ENCODE measurements around the gene ZNF717.
"Not testable (repeated sequence)": the region's sequence is repeated elsewhere in the genome, so short reads cannot be mapped to it uniquely, and the experiment has no call there.

The ZNF717 gene

DNA sequence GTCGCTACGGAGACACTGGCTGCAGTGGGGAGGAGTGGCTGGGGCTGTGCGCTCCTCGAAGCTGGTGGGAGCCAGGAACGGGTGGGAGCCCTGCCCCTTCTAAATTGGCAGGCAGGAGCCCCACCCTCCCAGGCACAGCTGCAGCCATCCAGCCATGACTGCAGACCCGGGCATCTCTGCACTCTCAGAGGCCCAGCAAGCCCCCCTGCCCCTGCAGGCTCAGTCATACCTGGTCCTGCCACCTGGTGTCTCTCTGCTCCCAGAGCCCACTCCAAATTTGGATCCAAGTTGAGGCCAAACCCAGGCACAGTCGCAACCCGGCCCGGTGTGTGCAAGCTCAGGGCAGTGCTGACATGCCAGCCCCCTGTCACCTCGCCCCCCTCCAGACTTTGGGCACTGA, 13.7 kb downstream of the ZNF717 start:
- H3K23ac ChIP-seq (ENCODE audit: low read length); H2AFZ ChIP-seq (ENCODE audit: insufficient read depth, low read length, poor library complexity); DNase-seq; H2BK5ac ChIP-seq (ENCODE audit: low read depth, low read length, poor library complexity); H4K12ac ChIP-seq (ENCODE audit: low read depth, low read length); H2BK12ac ChIP-seq (ENCODE audit: low read length); H3K4me2 ChIP-seq (ENCODE audit: low read length); H4K91ac ChIP-seq (ENCODE audit: low read depth, low read length); H3K4me1 ChIP-seq (ENCODE audit: control insufficient read depth in 1 of 2, insufficient read depth in 2 of 2, low read length in 2 of 2); H3K9ac ChIP-seq (ENCODE audit: low read length); H3K4ac ChIP-seq (ENCODE audit: low read depth, low read length); H4K8ac ChIP-seq (ENCODE audit: low read depth, low read length); H3K4me3 ChIP-seq (ENCODE audit: low read depth, low read length); H2BK120ac ChIP-seq (ENCODE audit: insufficient read depth, low read length, poor library complexity); H3K79me2 ChIP-seq (ENCODE audit: control insufficient read depth, insufficient read depth, low read length, poor library complexity); H3K79me1 ChIP-seq (ENCODE audit: low read length); H3K14ac ChIP-seq (ENCODE audit: low read length); H3K27ac ChIP-seq (ENCODE audit: low read depth, low read length); H3K27me3 ChIP-seq (ENCODE audit: insufficient read depth, low read length); H2AK5ac ChIP-seq (ENCODE audit: low read length); H3K18ac ChIP-seq (ENCODE audit: low read length): not testable (repeated sequence)
- H3K9me3 ChIP-seq (ENCODE audit: insufficient read depth, low read depth, low read length), result peaks cover 18% of the 10 kb centered on the region
- no CpG with 5 or more reads among the region's 10 CpGs for WGBS (ENCODE audit: extremely low coverage, insufficient coverage, insufficient read length)
- H3K36me3 ChIP-seq (ENCODE audit: control insufficient read depth in 1 of 2, insufficient read depth in 2 of 2, low read length in 2 of 2), result peaks cover 9 to 21% of the 10 kb centered on the region in 2 experiments

- no CpG with 5 or more reads among the region's 7 CpGs for WGBS (ENCODE audit: extremely low coverage, insufficient coverage, insufficient read length)
- no peak overlapping the region for H3K4me3 ChIP-seq (ENCODE audit: low read depth, low read length)
- no peak overlapping the region for H2AFZ ChIP-seq (ENCODE audit: insufficient read depth, low read length, poor library complexity)
- H3K27me3 ChIP-seq (ENCODE audit: insufficient read depth, low read length), result no peaks in the 10 kb centered on the region
- no peak overlapping the region for H2BK120ac ChIP-seq (ENCODE audit: insufficient read depth, low read length, poor library complexity)
- DNase-seq, result no peak
- no peaks in the 10 kb centered on the region for H3K79me1 ChIP-seq (ENCODE audit: low read length)
- H3K36me3 ChIP-seq (ENCODE audit: control insufficient read depth in 1 of 2, insufficient read depth in 2 of 2, low read length in 2 of 2), result peaks cover 9 to 21% of the 10 kb centered on the region in 2 experiments
- no peak overlapping the region for H3K27ac ChIP-seq (ENCODE audit: low read depth, low read length)
- H3K18ac ChIP-seq (ENCODE audit: low read length), result no peak overlapping the region
- H2AK5ac ChIP-seq (ENCODE audit: low read length), result no peak overlapping the region
- no peak overlapping the region for H4K12ac ChIP-seq (ENCODE audit: low read depth, low read length)
- no peak overlapping the region for H3K23ac ChIP-seq (ENCODE audit: low read length)
- H3K4ac ChIP-seq (ENCODE audit: low read depth, low read length), result no peak overlapping the region
- H3K9me3 ChIP-seq (ENCODE audit: insufficient read depth, low read depth, low read length), result peaks cover 18% of the 10 kb centered on the region
- no peak overlapping the region for H3K14ac ChIP-seq (ENCODE audit: low read length)
- H2BK12ac ChIP-seq (ENCODE audit: low read length), result no peak overlapping the region
- H2BK5ac ChIP-seq (ENCODE audit: low read depth, low read length, poor library complexity), result no peak overlapping the region
- H3K9ac ChIP-seq (ENCODE audit: low read length), result no peak overlapping the region
- H3K4me1 ChIP-seq (ENCODE audit: control insufficient read depth in 1 of 2, insufficient read depth in 2 of 2, low read length in 2 of 2), result no peaks in the 10 kb centered on the region
- no peak overlapping the region for H4K8ac ChIP-seq (ENCODE audit: low read depth, low read length)
- no peak overlapping the region for H4K91ac ChIP-seq (ENCODE audit: low read depth, low read length)
- H3K4me2 ChIP-seq (ENCODE audit: low read length), result no peak overlapping the region
- H3K79me2 ChIP-seq (ENCODE audit: control insufficient read depth, insufficient read depth, low read length, poor library complexity), result no peaks in the 10 kb centered on the region
Observed at GRCh38 chr3:75768303-75769017, 16.9 kb downstream of the ZNF717 start.

DNA sequence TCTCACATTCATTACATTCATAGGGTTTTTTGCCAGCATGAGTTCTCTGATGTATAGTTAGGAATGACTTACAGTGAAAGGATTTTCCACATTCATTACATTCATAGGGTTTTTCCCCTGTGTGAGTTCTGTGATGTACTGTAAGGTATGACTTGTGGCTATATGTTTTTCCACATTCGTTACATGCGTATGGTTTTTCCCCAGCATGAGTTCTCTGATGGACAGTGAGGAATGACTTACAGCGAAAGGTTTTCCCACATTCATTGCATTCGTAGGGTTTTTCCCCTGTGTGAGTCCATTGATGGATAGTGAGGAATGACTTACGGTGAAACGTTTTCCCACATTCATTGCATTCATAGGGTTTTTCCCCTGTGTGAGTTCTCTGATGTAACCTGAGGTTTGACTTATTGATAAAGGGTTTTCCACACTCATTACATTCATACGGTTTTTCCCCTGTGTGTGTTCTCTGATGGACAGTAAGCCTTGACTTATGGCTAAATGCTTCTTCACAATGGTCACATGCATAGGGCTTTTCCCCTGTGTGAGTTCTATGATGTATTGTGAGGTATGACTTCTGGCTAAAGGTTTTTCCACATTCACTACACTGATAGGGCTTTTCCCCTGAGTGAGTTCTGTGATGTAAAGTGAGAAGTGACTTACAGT, 47.4 kb downstream of the ZNF717 start:
- Histone ChIP-seq H2BK5ac (ENCODE audit: low read depth, low read length, poor library complexity) (no peak overlapping the region), H2BK12ac (ENCODE audit: low read length) (no peak overlapping the region), H3K27ac (ENCODE audit: low read depth, low read length) (no peak overlapping the region)

GRCh38 chr3:75727985-75728384, 57.4 kb downstream of the ZNF717 start:
- no peaks in the 10 kb centered on the region for H3K27me3 ChIP-seq (ENCODE audit: insufficient read depth, low read length)
- no peak overlapping the region for H4K12ac ChIP-seq (ENCODE audit: low read depth, low read length)
- peaks cover 5 to 6% of the 10 kb centered on the region in 2 experiments for H3K36me3 ChIP-seq (ENCODE audit: control insufficient read depth in 1 of 2, insufficient read depth in 2 of 2, low read length in 2 of 2)
- no peak overlapping the region for H3K18ac ChIP-seq (ENCODE audit: low read length)
- no peak overlapping the region for H2AK5ac ChIP-seq (ENCODE audit: low read length)
- no peak overlapping the region for H3K27ac ChIP-seq (ENCODE audit: low read depth, low read length)
- H4K91ac ChIP-seq (ENCODE audit: low read depth, low read length), result no peak overlapping the region
- no peak overlapping the region for H2BK12ac ChIP-seq (ENCODE audit: low read length)
- no peak overlapping the region for H3K23ac ChIP-seq (ENCODE audit: low read length)
- no peak overlapping the region for H2BK120ac ChIP-seq (ENCODE audit: insufficient read depth, low read length, poor library complexity)
- H2AFZ ChIP-seq (ENCODE audit: insufficient read depth, low read length, poor library complexity), result no peak overlapping the region
- DNase-seq, result no peak
- H3K79me2 ChIP-seq (ENCODE audit: control insufficient read depth, insufficient read depth, low read length, poor library complexity), result no peaks in the 10 kb centered on the region
- no peak overlapping the region for H3K14ac ChIP-seq (ENCODE audit: low read length)
- H4K8ac ChIP-seq (ENCODE audit: low read depth, low read length), result no peak overlapping the region
- H3K9me3 ChIP-seq (ENCODE audit: insufficient read depth, low read depth, low read length), result peaks cover 5% of the 10 kb centered on the region
- no peaks in the 10 kb centered on the region for H3K79me1 ChIP-seq (ENCODE audit: low read length)
- H3K4me1 ChIP-seq (ENCODE audit: control insufficient read depth in 1 of 2, insufficient read depth in 2 of 2, low read length in 2 of 2), result no peaks in the 10 kb centered on the region
- H3K9ac ChIP-seq (ENCODE audit: low read length), result no peak overlapping the region
- H3K4ac ChIP-seq (ENCODE audit: low read depth, low read length), result no peak overlapping the region
- no peak overlapping the region for H3K4me2 ChIP-seq (ENCODE audit: low read length)
- H3K4me3 ChIP-seq (ENCODE audit: low read depth, low read length), result no peak overlapping the region
- WGBS (ENCODE audit: extremely low coverage, insufficient coverage, insufficient read length), result no CpG with 5 or more reads among the region's 2 CpGs
- no peak overlapping the region for H2BK5ac ChIP-seq (ENCODE audit: low read depth, low read length, poor library complexity)

More for the DNA sequence above, 47.4 kb downstream of the ZNF717 start:
- peaks cover 3 to 17% of the 10 kb centered on the region in 2 experiments for H3K36me3 ChIP-seq (ENCODE audit: control insufficient read depth in 1 of 2, insufficient read depth in 2 of 2, low read length in 2 of 2)
- no peak overlapping the region for H2AFZ ChIP-seq (ENCODE audit: insufficient read depth, low read length, poor library complexity)
- H3K79me2 ChIP-seq (ENCODE audit: control insufficient read depth, insufficient read depth, low read length, poor library complexity), result no peaks in the 10 kb centered on the region
- H3K18ac ChIP-seq (ENCODE audit: low read length), result no peak overlapping the region
- no peak overlapping the region for H4K12ac ChIP-seq (ENCODE audit: low read depth, low read length)
- no peak overlapping the region for H4K8ac ChIP-seq (ENCODE audit: low read depth, low read length)
- WGBS (ENCODE audit: extremely low coverage, insufficient coverage, insufficient read length), result no CpG with 5 or more reads among the region's 7 CpGs
- no peak overlapping the region for H3K4ac ChIP-seq (ENCODE audit: low read depth, low read length)
- H3K27me3 ChIP-seq (ENCODE audit: insufficient read depth, low read length), result no peaks in the 10 kb centered on the region
- H3K4me1 ChIP-seq (ENCODE audit: control insufficient read depth in 1 of 2, insufficient read depth in 2 of 2, low read length in 2 of 2), result no peaks in the 10 kb centered on the region
- no peak overlapping the region for H4K91ac ChIP-seq (ENCODE audit: low read depth, low read length)
- H3K4me3 ChIP-seq (ENCODE audit: low read depth, low read length), result no peak overlapping the region
- no peak overlapping the region for H3K14ac ChIP-seq (ENCODE audit: low read length)
- H3K4me2 ChIP-seq (ENCODE audit: low read length), result no peak overlapping the region
- DNase-seq, result no peak
- no peak overlapping the region for H2BK120ac ChIP-seq (ENCODE audit: insufficient read depth, low read length, poor library complexity)
- no peak overlapping the region for H2AK5ac ChIP-seq (ENCODE audit: low read length)
- H3K9ac ChIP-seq (ENCODE audit: low read length), result no peak overlapping the region
- H3K23ac ChIP-seq (ENCODE audit: low read length), result no peak overlapping the region
- H3K79me1 ChIP-seq (ENCODE audit: low read length), result no peaks in the 10 kb centered on the region
- peaks cover 17% of the 10 kb centered on the region for H3K9me3 ChIP-seq (ENCODE audit: insufficient read depth, low read depth, low read length)

Measured in trophoblast cell (in vitro differentiated cells and primary cell).